ENCODE results near the gene SLF1.
A peak's percentile ranks its signal among the peaks of the same experiment; 100 is the strongest.

The SLF1 gene

DNA sequence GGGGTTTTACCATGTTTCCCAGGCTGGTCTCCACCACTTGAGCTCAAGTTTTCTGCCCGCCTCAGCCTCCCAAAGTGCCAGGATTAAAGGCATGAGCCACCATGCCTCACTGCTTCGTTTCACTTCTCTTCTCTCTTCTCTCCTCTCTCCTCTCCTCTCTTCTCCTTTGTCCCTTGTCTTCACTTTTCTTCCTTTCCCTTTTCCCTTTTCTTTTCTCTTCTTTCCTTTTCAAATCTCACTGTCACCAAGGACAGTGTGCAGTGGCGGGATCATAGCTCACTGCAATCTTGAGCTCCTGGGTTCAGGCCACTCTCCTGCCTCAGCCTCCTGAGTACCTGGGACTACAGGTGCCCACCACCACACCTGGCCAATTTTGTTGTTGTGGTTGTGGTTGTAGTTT, 49.5 kb downstream of the SLF1 start:
- no peak for DNase-seq

DNA sequence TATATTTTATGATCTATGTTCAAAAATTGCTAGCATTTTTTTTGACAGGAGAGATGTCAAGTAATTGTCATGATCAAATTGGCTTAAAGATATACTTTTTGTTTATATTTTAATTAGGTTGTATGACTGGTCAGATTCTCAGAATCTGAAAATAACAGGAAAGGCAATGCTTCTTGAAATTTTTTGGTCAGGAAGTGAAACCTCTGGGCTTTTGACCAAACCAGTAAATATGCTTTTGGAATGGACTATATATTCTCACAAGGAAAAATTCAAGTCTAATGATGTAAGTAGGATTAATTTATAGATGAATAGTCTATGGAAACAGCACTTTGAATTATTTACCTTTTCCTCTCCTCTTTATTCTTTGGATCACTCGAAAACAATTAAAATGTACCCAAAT, 52.3 kb downstream of the SLF1 start:
- no peak for DNase-seq

DNA sequence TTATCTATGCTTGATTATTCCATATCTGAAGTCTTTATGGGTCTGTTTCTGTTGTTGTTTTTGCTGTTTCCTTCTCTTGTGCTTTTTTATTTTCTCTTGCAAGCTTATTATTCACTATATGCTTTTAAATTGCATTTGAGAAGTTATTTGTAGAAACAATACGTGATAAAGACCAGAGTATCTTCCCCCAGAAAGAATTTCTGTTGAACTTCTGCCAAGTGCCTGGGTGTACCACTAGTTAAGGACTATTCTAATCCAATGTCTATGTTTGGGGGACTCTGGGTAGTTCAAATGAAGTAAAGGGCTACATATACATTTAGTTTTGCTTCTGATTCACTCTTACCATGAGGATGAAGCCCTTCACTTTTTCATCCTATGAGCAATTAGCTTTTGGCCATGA, 54.3 kb downstream of the SLF1 start:
- no peak for DNase-seq

DNA sequence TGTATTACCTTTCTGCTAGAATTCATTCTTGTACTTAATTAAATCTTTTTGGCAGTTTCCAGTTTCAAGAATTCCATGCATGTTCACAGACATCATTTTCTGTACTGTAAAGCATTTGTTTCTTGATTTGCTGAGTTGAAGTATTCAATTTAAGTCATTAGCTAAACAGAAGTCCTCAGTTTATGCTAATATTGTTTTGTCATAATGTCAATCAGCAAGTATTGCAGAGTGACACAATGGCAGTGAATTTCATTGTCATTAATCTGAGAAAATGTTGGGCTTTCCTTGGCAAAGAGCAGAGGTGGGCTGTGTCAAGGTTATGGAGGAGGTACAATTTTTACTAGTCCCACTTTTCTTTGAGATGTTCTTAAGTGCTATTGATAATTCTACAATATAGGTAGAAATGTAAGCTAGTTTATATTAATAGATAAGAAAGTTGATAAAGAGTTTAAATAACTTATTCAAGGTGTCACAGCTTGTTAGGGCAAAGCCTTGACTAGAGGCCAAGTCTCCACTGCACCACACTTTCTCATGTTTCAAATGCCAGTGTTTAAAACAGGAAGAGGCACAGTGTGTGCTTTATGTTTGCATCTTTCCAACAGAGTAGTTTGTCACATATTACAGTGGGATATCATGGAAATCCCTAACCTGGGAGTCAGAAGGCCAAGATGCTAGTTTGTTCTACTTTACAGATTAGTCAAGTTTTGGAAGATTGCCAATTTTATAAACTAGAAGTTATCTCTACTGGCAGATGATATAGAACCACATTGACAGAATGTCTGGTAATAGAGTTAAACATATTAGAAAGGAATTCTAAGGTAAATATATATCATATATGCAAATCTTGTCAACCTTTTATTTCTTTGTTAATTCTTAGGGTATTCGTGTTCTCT, 56.3 kb downstream of the SLF1 start:
- DNase-seq: peak; percentile 18

DNA sequence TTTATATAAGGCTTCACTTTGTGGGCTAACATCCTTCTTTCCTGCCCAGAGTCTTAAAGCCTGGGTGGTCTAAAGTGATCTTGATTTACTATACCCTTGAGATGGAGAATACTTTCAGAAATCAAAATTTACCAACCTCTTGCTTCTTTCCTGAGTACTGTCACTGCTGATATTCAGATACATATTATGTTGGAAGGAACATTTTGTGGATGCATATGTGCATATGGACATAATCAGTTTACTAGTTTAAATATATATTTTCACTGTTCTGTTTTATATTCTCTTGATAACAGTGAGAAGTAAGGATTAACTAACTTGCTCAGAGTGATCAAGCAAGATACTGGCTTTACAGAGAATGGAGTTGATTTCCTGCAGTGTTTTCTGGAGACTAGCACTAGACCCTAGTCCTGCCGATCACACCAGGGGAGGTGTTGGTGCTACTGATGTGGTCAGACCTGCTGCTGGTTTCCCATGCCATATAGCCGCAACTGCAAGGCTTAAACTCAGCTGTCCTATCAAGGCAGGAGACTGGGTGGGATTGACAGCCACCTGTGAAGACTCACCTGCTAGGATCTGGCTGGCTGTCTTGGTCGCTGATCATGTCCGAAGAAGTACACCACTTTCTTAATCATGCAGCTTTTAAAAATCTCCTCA, 57.6 kb downstream of the SLF1 start:
- DNase-seq: no peak

DNA sequence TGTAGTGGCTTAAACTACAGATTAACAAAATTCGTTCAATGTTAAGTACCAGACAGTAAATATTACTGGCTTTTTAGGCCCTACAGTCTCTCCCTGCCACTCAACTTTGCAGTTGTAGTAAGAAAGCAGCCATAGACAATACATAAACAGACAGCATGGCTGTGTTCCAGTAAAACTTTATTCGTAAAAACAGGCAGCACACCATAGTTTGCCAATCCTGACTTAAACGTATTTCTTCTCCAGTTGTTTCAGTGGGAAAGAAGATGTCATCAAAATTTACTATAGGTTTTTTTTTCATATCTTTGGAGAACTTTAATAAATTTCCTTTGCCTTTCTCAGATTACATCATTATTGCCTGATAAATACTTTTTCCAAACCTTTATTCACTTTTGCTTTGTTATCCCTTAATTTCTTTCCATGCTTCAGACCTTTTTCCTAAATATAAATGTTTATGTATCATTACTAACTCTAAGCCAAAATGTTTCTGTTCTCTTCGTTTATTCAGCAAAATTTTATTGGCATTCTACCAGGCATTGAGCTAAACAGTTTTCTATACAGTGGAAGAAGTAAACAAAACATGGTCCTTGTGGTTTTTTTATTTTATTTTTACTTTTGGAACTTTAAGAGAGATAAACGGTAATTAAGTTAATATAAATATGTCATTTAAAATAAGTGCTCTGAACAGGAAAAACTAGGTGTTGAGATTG, 64.5 kb downstream of the SLF1 start:
- DNase-seq: no peak

DNA sequence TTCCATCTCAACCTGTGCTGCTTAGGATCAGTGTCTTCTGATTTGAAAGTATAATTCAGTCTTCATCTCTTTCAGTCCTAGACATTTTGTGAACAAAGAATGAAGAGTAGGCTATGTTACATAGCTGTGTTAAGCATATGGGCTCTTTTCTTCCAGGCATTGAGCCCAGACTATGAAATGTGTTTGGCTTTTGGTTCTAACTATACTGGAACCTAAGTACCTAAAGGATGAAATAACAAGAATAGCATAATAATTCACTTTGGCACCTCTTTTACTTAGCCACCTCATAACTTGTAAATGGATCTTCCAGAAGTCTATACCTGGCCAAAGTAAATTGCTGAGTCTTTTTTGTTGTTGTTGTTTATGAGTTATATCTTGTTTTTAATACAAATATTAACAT, 71.4 kb downstream of the SLF1 start:
- DNase-seq: no peak

DNA sequence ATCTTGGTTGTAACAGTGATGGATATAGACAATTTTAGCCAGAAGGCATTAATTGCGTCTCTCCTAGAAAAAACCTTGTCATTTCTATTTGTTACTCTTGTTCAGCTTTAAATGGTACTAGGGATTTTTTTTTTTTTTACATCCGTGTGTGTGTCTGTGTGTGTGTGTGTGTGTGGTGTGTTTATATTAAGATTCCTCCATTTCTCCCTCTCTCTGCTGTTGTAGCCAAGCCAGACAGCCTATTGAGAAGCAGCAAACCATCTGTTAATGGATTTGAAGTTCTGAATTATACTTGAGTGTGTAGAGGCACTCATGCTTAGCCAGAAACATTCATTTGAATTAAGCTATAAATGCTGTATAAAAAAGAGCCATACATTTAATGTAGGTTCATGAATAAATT, 72.3 kb downstream of the SLF1 start:
- DNase-seq: no peak

DNA sequence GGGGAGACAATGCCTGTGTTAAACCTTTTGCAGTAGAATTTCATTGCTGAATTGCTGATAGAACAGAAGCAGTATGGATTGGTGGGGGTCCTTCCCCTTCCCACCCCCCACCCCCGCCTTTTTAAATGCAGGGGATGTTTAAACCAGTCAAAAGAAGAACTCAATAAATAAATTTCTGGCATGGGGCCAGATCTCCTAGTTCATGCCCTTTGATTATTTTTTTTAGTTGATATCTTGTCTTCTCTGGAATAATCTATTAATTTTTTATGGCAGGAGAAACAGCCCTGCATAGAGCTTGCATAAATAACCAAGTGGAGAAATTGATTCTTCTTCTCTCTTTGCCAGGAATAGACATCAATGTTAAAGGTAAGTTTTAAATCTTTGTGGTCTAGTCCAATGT, 72.8 kb downstream of the SLF1 start:
- no peak for DNase-seq

DNA sequence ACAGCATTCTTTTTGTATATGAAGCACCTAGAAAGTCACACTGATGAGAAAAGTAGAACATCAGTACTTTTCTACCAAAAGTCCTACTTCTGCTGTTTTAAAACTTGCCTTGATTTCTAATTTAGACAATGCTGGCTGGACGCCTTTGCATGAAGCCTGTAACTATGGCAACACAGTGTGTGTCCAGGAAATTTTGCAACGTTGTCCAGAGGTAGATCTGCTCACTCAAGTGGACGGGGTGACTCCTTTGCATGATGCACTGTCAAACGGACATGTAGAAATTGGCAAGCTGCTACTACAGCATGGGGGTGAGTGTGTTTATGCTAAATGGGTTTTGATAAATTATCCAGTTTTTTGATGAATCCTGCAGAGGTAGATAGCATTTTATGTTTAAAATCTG, 73.5 kb downstream of the SLF1 start:
- DNase-seq: peak; percentile 14

DNA sequence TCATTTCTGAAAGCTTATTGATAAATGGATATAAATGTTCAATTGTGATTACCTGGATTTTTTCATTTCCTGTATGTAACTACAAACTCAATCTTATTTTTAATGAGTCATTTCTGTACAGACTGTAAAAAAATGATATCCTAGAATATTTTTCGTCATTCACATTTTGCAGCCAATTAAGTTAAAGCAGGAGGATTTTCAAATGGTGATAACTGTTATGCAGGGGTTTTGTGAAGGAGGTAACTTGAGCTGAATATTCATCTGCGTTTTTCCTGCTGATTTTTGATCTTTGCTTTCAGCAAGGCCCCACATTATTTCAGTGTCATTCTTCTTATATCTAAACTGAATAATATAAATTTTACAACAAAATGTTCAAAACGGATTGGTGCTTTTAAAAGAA, 74.1 kb downstream of the SLF1 start:
- no peak for DNase-seq

DNA sequence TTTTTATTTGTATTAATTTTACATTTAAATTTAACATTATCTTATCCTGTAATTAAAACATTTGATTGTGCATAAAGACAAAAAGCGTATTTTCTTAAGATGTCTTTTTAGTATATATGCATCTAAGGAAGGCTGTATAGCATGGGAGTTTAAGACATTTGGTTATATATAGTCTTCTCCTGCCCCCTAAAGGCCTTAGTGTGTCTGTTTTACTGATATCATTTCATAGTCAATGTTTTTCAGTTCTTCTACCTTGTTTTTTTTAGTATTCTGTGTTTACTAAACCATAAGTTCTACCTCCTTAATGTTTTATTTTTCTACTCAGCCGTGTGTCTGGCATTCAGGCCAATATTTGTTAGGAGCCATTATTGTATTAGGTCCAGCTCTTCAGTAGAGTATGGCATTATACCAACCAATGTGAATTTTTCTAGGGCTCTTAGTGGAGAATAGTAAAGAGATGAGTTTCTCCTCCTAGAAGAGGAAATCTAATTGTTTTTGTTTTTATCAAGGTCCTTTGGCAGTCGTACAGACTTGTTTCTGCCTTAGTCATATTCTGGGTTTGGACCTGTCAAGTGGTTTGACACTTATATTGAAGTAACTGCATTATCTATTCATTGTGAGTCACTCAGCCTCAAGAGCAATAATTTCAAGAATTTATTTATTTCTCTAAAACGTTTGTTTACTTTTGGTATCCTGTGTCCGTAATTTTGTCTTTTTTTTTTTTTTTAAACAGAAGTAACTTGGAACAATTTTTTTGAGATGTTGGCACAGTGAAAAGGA, 74.8 kb downstream of the SLF1 start:
- DNase-seq: peak; percentile 93

DNA sequence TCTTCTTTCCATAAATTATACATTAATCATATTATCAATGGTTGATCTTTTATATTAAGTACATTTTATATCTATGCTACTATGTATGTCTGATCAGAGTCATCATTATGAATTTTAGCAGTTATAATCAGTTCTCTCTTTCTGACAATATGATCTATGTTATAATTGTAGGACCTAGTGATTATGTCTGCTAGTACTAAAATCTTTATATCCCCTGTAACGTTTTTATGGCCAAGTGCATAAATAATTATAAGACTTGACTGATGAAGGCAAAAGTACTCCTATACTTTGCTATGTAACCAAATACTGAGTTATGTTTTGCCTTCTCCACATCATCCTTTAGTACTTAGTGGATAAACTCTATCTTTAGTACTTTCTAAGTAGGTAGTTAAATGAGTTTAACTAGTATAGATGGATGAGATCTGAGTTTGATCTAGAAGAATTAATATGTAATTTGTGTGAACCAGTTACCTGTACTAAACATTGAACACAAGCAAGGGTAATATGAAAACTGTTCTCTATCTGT, 75.4 kb downstream of the SLF1 start:
- no peak for DNase-seq

DNA sequence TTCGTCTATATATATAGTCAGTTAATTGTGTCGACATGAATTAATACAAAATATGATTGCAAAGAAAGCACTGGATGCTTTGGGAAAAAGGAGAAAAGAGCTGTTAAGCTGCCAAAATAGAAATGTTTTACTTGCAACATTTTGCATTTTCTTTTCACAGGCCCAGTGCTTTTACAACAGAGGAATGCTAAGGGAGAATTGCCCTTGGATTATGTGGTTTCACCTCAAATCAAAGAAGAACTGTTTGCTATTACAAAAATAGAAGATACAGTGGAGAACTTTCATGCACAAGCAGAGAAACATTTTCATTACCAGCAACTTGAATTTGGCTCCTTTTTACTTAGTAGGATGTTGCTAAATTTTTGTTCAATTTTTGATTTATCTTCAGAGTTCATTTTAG, 76.2 kb downstream of the SLF1 start:
- DNase-seq: no peak

DNA sequence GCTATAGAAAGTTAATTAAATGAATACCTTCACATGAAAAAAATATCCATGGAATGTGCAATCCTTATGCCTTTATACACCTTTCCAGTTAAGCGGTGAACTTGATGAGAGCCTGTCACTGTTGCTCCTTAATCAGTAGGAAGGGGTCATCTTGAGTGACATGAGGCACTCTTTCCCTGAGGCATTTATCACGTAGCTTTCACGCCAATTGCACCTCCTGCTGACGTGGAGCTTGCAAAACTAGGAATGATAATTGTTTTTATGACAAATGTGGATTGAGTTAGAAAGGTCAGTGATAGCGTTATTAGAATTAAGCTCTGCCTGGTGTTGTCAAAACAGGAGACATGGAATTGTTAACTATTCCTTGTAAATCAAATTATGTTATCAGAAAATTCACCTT, 79.7 kb downstream of the SLF1 start:
- no peak for DNase-seq

DNA sequence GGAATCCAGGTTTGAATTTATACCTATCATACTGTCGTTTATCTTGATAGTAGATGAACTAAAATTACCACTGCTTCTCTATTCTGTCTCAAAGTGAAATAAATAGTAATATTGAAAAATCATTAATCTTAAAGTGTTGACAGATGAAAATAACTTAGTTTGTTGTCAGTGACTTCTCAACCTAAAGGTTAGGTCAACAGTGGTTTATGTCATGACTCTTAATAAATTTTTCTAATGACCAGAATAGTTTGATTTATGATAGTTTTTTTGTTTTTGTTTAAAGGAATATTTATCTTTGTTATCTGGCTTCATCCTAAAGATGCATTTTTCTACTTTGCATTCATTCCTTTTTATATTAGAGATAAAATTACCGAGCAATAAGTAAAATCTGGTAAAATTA, 81.1 kb downstream of the SLF1 start:
- DNase-seq: no peak

DNA sequence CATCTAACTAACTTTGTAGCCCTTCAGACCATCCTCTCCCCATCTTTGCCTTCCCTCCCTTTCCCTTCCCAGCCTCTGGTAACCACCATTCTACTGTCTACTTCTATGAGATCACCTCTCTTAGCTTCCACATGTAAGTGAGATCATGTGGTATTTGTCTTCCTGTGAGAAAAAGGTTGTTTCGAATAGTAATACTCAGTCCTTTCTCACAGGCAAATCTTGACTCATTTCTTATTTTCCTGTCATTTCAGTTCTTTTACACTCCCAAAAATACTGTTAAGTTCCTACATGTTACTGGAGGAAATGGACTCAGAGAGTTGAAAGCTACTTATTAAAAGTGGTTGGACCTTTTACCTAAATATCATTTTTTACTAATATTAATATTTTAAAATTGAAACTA, 82.1 kb downstream of the SLF1 start:
- no peak for DNase-seq

DNA sequence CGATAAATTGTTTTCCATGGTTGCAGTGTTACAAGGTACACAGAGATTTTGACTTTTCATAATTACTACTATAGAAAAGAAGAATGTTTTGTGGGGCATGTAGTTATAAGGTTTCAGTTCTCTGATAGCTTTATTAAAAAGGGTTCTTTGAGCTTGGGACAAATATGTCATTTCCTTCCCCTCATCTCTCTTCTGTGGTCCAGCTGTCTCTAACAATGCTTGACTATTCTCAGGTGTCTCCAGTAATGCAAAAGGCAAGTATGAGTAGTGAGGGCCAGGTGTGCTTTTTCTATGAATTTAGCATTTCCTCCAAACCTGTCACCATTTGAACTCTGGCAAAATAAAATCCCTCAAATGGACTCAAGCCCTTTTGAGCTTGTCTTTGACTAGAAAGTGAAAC, 84.3 kb downstream of the SLF1 start:
- no peak for DNase-seq

DNA sequence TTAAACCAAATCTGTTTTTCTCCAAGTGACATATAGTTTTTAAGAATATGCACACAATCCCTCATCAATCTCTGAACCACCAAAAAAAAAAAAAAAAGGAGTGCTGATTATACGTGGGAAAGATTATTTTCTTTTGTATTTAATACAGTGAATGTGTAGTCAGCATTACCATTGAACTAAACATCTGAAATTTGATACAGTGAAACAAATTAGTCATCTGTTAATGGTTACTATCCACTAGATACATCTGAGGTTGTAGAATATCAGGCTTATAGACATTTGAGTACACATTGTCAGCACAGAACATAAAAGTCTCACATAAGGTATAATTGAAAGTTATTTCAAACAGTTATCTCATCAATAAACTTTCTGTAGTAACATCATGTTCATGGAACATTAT, 87.0 kb downstream of the SLF1 start:
- no peak for DNase-seq

DNA sequence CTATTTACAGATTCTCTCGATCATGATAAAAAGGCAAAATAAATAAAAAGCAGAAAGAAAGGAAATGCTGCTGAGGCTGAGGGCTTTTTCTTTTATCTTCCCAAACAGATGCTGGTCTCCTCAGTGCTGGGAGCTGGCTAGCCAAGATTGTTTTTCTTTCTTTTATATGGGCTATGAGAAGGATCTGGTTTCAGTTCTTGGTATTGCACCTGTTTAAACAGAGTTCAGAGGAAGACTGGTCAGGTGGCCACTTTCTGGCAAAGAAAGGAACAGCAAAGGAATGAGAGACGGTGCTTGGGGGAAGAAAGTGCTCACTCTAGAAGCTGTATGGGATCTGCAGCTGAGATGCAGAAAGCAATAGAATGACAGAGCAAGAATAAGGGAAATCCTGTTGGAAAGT, 88.9 kb downstream of the SLF1 start:
- no peak for DNase-seq

DNA sequence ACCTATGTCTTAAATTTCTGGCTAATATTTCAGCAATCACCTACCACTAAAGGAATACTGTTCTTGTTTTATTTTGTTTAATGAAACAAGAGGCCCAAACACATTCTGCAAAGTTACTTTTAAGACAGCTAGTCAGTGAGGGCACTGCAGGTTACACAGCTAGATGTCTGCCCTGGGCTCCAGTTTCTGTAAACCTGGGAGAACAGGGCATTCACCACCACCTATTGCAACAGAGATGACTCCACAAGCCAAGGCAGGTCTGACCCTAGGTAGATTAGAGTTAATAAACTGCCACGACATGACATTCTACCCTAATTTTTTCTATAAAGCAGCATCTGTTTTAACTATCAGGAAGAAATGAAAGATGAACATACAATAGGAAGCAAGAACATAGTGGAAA, 90.8 kb downstream of the SLF1 start:
- no peak for DNase-seq

DNA sequence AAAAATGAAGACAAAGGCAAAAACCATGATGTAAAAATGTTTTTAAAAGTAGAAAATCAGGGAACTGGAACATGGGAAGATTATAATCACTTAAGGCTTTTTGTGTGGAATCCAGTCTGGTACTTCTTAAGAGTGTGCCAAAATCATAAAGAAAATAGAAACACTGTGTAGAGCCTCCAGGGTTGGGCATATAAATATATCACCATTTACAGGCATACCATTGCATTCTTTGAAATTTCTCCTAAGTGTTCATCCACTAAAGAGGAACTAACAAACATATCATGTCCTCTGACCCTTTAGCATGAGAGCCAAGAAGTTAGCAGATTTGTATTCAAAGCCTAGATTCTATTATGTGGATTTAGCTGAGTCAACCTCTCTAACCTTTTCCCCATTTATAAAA, 93.3 kb downstream of the SLF1 start:
- DNase-seq: no peak

DNA sequence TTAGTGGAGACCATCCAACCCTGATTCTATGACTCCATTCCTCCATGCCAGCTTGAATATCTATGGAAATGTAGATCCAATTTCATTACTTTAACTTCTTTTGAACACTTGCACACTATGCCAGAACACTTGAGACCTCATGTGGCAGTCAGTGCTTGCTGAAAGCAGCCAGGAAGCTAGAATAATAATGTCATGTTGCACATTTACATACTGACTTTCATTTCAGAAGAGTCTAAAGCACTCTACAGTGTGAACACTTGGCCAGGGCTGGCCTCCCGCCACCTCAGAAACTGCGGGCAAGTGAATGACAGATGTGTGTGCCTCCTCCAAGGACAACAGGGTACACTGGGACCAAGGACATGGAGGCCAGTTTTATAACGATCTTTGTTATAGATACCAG, 97.3 kb downstream of the SLF1 start:
- DNase-seq: no peak

Data from EL (cell line).